GM23338 (cell line): ENCODE measurements around the gene MED13L. TPM values are rescaled to one million over a fixed set of nuclear protein-coding genes. Genes with fewer than 3 reads are reported as not detected.

Source experiments
- CREB1 ChIP-seq: fragments of 250-450 bp; sonication (Bioruptor Pico); IDR thresholded peaks from 2 replicates; pipeline ENCODE4 v1.5.0; 2020; ENCODE audit warnings: low read depth, mild to moderate bottlenecking, moderate library complexity
- EZH2 ChIP-seq: fragments of 200-600 bp; sonication (generic); IDR thresholded peaks from one replicate; pipeline ENCODE4 v1.8.0; 2017; ENCODE audit warnings: antibody characterized with exemption, mild to moderate bottlenecking, low read depth; ENCODE audit not compliant: unreplicated experiment
- EZH2phosphoT487 ChIP-seq: fragments of 200-600 bp; sonication (generic); IDR thresholded peaks from one replicate; pipeline ENCODE4 v1.8.1; 2018; ENCODE audit warnings: antibody characterized with exemption; ENCODE audit not compliant: unreplicated experiment
- JUNB ChIP-seq: IDR thresholded peaks from one replicate; pipeline ENCODE4 v1.6.1; 2016; ENCODE audit warnings: antibody characterized with exemption; ENCODE audit not compliant: unreplicated experiment
- NANOG ChIP-seq: IDR thresholded peaks from 2 replicates; pipeline ENCODE4 v1.6.1; 2016; ENCODE audit warnings: antibody characterized with exemption, borderline replicate concordance
- ZNF114 ChIP-seq: fragments of 250-450 bp; sonication (Bioruptor Pico); IDR thresholded peaks from 2 replicates; pipeline ENCODE4 v1.5.0; 2020; ENCODE audit warnings: mild to moderate bottlenecking, moderate library complexity
- ZNF331 ChIP-seq: fragments of 250-450 bp; sonication (Bioruptor Pico); IDR thresholded peaks from 2 replicates; pipeline ENCODE4 v1.5.0; 2020; ENCODE audit warnings: low read depth, mild to moderate bottlenecking, moderate library complexity
- polyA plus RNA-seq: library from polyadenylated mRNA; unstranded; fragments of >200 nt; fragmentation: Nextera tagmentation; extraction: Ambion mirVana; gene quantifications from 2 replicates; pipeline ENCODE4 v1.2.1, GENCODE V29; 2016
- total RNA-seq: library from RNA; depleted of rRNA; stranded (reverse); fragments of >200 nt; shearing (Covaris generic); gene quantifications from 2 replicates; pipeline ENCODE4 v1.2.3, GENCODE V29; 2014
- TF ChIP-seq, protein P1 (sequence below): fragments of 250-450 bp; sonication (Bioruptor Pico); IDR thresholded peaks from 2 replicates; pipeline ENCODE4 v1.5.0; 2020; ENCODE audit warnings: mild to moderate bottlenecking, moderate library complexity
- TF ChIP-seq, protein P2 (sequence below), 2 experiments: fragments of 200-600 bp in 1 of 2; sonication (generic) in 1 of 2; conservative IDR thresholded peaks; 2 replicates each; pipeline versions ENCODE4 v1.5.1 to v1.6.1; 2016 to 2017; ENCODE audit warnings: antibody characterized with exemption in 2 of 2, low read depth in 2 of 2, mild to moderate bottlenecking in 2 of 2, moderate library complexity in 1 of 2
- TF ChIP-seq, protein P3 (sequence below): IDR thresholded peaks from 2 replicates; pipeline ENCODE4 v1.6.1; 2016; ENCODE audit warnings: antibody characterized with exemption

MED13L gene
- total and polyA plus RNA-seq, 2 experiments from 2014 or later, result 20.9 to 73.6 TPM

DNA sequence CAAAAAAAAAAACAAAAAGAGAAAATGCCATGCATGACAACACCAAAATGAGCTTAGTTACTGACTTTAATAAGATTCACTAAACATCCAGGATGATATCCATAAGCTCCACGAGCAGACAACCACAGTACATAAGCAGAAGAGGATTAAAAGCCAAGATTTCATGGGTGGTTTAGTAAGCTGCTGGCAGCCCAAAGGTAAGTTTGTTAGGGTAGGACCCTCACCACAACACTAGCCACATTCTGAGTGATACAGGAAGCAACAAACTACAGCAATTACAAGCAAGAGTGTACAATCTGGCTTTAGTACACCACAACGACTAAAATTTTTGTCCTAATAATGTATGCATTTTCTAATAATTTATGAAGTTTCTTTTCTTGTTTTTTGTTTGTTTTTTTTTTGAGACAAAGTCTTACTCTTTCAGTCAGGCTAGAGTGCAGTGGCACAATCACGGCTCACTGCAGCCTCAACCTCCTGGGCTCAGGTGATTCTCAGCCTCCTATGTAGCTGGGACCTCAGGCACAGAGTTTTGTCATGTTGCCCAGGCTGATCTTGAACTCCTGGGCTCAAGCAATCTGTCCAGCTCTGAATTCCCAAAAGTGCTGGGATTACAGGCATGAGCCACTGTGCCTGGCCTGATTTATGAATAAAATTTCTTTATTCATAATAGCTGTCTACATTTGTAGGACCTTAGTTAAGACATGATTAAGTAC, 221.4 kb downstream of the MED13L start (continued):
- TF ChIP-seq, protein P1, sequence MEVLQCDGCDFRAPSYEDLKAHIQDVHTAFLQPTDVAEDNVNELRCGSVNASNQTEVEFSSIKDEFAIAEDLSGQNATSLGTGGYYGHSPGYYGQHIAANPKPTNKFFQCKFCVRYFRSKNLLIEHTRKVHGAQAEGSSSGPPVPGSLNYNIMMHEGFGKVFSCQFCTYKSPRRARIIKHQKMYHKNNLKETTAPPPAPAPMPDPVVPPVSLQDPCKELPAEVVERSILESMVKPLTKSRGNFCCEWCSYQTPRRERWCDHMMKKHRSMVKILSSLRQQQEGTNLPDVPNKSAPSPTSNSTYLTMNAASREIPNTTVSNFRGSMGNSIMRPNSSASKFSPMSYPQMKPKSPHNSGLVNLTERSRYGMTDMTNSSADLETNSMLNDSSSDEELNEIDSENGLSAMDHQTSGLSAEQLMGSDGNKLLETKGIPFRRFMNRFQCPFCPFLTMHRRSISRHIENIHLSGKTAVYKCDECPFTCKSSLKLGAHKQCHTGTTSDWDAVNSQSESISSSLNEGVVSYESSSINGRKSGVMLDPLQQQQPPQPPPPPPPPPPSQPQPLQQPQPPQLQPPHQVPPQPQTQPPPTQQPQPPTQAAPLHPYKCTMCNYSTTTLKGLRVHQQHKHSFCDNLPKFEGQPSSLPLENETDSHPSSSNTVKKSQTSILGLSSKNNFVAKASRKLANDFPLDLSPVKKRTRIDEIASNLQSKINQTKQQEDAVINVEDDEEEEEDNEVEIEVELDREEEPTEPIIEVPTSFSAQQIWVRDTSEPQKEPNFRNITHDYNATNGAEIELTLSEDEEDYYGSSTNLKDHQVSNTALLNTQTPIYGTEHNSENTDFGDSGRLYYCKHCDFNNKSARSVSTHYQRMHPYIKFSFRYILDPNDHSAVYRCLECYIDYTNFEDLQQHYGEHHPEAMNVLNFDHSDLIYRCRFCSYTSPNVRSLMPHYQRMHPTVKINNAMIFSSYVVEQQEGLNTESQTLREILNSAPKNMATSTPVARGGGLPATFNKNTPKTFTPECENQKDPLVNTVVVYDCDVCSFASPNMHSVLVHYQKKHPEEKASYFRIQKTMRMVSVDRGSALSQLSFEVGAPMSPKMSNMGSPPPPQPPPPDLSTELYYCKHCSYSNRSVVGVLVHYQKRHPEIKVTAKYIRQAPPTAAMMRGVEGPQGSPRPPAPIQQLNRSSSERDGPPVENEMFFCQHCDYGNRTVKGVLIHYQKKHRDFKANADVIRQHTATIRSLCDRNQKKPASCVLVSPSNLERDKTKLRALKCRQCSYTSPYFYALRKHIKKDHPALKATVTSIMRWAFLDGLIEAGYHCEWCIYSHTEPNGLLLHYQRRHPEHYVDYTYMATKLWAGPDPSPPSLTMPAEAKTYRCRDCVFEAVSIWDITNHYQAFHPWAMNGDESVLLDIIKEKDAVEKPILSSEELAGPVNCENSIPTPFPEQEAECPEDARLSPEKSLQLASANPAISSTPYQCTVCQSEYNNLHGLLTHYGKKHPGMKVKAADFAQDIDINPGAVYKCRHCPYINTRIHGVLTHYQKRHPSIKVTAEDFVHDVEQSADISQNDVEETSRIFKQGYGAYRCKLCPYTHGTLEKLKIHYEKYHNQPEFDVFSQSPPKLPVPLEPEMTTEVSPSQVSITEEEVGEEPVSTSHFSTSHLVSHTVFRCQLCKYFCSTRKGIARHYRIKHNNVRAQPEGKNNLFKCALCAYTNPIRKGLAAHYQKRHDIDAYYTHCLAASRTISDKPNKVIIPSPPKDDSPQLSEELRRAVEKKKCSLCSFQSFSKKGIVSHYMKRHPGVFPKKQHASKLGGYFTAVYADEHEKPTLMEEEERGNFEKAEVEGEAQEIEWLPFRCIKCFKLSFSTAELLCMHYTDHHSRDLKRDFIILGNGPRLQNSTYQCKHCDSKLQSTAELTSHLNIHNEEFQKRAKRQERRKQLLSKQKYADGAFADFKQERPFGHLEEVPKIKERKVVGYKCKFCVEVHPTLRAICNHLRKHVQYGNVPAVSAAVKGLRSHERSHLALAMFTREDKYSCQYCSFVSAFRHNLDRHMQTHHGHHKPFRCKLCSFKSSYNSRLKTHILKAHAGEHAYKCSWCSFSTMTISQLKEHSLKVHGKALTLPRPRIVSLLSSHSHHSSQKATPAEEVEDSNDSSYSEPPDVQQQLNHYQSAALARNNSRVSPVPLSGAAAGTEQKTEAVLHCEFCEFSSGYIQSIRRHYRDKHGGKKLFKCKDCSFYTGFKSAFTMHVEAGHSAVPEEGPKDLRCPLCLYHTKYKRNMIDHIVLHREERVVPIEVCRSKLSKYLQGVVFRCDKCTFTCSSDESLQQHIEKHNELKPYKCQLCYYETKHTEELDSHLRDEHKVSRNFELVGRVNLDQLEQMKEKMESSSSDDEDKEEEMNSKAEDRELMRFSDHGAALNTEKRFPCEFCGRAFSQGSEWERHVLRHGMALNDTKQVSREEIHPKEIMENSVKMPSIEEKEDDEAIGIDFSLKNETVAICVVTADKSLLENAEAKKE (CRISPR knock-in tag), result no peak
- TF ChIP-seq JUNB (no peak), CREB1 (CRISPR knock-in tag) (no peak), NANOG (no peak), EZH2 (no peak), ZNF331 (CRISPR knock-in tag) (no peak), ZNF114 (CRISPR knock-in tag) (no peak), EZH2phosphoT487 (no peak)
- TF ChIP-seq, protein P2, sequence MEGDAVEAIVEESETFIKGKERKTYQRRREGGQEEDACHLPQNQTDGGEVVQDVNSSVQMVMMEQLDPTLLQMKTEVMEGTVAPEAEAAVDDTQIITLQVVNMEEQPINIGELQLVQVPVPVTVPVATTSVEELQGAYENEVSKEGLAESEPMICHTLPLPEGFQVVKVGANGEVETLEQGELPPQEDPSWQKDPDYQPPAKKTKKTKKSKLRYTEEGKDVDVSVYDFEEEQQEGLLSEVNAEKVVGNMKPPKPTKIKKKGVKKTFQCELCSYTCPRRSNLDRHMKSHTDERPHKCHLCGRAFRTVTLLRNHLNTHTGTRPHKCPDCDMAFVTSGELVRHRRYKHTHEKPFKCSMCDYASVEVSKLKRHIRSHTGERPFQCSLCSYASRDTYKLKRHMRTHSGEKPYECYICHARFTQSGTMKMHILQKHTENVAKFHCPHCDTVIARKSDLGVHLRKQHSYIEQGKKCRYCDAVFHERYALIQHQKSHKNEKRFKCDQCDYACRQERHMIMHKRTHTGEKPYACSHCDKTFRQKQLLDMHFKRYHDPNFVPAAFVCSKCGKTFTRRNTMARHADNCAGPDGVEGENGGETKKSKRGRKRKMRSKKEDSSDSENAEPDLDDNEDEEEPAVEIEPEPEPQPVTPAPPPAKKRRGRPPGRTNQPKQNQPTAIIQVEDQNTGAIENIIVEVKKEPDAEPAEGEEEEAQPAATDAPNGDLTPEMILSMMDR (conservative IDR thresholded peaks at IDR 0.05; ENCODE audit: low read depth in 2 of 2), result no peak
- TF ChIP-seq, protein P3, sequence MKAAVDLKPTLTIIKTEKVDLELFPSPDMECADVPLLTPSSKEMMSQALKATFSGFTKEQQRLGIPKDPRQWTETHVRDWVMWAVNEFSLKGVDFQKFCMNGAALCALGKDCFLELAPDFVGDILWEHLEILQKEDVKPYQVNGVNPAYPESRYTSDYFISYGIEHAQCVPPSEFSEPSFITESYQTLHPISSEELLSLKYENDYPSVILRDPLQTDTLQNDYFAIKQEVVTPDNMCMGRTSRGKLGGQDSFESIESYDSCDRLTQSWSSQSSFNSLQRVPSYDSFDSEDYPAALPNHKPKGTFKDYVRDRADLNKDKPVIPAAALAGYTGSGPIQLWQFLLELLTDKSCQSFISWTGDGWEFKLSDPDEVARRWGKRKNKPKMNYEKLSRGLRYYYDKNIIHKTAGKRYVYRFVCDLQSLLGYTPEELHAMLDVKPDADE, result no peak
